ENCODE data around the gene CAMTA1.
A peak's percentile ranks its signal among the peaks of the same experiment; 100 is the strongest.

The CAMTA1 gene

DNA sequence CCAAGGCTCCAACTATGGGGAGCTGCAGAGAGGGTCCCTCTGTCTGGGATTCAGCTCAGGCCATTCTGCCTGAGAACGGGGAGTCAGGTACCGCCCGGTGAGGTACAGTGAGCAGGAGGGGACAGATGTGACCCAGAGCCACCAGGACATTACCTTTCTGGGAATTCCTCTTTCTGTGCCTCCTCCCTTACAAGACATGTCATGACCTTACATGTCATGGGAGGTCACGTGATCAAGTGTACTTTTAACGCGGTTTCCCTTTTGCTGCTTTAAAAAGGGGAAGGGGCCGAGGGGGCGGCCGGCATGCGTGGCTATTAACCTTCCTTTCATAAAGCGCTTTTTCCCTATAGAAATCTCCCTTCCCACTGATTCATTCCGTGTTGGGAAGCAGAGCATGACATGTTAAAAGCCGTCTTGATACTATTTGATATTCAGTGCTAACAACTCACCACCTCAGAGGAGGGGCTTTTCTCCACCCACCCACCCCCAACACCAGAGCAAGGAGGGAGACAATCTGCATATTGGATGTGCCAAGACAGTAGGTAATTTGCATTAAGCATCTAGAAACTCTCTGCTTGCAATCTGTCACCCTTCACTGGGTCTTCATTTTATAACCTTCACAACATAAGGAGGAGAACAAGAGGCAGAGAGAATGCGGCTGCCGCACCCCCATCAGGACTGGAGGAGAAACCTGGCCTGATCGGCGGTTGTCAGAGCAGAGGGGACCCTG is 872.2 kb downstream of the CAMTA1 start:
- DNase-seq = no peak

DNA sequence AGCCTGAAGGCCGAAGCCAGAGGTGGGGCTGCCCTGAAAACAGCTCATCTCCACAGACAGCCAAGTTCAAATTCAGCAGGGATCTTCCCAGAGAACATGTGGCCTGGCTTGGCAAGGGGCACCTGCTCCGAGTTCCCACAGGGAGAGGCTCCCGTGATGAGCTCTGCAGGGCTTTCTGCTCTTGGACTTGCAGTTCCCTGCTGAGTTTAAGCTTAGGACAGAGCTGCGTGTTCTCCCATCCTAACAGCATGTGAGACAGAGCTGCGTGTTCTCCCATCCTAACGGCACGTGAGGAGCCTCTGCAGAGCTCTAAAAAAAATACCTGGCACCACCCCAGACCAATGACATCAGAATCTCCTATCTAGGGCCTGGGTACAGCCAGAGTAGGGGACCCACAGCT is 872.8 kb downstream of the CAMTA1 start:
- no peak for DNase-seq

DNA sequence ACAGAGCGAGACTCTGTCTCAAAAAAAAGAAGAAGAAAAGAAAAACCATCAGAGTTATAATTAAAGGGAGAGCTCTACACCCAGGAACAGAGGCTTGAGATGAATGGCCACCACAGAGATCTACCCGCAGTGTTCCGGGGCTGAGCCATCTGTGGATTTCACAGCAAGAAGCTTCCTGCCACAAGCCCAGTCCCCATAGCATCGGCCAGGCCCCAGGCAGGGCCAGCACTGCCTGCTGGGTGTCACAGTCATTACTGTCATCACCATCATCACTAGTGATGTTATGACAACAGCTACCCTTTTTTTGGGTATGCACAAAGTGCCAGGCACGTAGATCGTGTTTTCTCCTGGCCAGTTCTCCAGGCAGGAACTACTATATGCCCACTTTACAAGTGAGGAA is 874.3 kb downstream of the CAMTA1 start:
- DNase-seq = no peak

DNA sequence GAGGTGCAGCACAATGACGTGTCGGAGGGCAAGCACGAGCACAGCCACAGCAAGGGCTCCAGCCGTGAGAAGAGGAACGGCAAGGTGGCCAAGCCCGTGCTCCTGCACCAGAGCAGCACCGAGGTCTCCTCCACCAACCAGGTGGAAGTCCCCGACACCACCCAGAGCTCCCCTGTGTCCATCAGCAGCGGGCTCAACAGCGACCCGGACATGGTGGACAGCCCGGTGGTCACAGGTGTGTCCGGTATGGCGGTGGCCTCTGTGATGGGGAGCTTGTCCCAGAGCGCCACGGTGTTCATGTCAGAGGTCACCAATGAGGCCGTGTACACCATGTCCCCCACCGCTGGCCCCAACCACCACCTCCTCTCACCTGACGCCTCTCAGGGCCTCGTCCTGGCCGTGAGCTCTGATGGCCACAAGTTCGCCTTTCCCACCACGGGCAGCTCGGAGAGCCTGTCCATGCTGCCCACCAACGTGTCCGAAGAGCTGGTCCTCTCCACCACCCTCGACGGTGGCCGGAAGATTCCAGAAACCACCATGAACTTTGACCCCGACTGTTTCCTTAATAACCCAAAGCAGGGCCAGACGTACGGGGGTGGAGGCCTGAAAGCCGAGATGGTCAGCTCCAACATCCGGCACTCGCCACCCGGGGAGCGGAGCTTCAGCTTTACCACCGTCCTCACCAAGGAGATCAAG is 878.3 kb downstream of the CAMTA1 start:
- no peak for DNase-seq

- no peak for DNase-seq
Measured at GRCh38 chr1:7664147-7664892, 879.1 kb downstream of the CAMTA1 start.

- DNase-seq = no peak
Measured at GRCh38 chr1:7664893-7665250, 879.6 kb downstream of the CAMTA1 start.

GRCh38 chr1:7666249-7666648 is 881.0 kb downstream of the CAMTA1 start:
- no peak for DNase-seq

- DNase-seq = no peak
Measured at GRCh38 chr1:7667159-7667558, 881.9 kb downstream of the CAMTA1 start.

DNA sequence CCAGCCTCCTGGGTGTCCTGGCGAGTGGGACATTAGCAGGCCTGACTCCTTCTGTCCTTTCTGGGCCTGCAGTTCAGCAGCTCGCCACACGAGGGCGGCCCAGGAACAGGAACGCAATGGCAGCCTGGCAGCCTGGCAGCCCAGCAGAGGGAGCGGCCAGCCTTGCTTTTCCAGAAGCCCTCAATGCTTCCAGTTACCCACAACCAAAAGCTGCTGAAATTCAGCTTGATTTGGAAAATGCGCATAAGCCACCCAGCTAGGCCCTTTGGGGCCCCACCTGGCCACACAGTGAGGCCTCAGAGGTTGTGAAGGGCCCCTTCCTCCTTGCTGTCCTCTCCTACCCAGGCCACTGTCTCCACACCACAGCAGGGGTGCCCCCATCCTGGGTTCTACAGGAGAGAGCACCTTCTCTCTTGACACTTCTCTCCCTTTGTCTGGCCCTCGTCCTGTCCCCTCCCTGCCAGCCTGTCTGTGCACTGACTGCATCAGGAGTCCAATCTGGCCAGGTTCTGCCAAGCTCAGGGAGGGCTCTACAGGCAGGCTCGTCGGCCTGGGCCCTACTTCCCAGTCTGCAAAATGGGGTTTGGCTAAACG is 882.5 kb downstream of the CAMTA1 start:
- DNase-seq = peak; percentile 74

- peak; percentile 43 for DNase-seq
Measured at GRCh38 chr1:7669559-7670311, 884.5 kb downstream of the CAMTA1 start.

GRCh38 chr1:7670334-7671145 is 885.3 kb downstream of the CAMTA1 start:
- no peak for DNase-seq

DNA sequence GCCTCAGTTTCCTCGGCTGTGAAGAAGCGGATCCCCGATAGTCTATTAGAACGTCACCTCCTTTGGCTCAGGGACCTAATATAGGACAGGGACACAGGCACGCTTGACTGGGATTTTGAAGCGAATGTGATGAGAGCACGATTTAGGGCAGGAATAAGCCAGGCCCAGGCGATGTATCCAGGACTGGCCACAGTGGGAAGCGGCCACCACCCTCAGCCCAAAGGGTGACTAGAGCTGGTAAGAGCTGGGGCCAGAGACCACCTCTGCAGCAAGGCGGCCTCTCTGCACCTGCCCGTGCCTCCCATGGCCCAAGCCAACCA is 885.9 kb downstream of the CAMTA1 start:
- no peak for DNase-seq

DNA sequence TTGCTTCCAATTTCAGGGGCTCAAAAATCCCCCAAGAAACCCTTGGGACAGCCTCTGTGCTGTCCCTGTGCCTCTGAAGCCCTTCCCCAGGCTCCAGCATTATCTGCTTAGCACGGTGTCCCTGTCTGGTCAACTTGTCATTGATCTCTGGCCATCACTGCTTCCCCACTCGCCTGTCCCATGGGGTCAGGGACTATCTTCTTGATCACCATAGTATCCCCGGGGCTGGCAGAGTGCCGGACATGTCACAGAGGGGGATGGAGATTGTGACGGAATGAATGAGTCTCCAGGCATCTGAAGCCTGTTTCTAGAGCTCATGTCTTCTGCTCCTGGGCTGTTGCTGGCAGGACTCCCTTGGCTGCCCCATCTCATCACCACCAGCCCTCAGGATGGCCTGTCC is 886.4 kb downstream of the CAMTA1 start:
- DNase-seq = no peak

DNA sequence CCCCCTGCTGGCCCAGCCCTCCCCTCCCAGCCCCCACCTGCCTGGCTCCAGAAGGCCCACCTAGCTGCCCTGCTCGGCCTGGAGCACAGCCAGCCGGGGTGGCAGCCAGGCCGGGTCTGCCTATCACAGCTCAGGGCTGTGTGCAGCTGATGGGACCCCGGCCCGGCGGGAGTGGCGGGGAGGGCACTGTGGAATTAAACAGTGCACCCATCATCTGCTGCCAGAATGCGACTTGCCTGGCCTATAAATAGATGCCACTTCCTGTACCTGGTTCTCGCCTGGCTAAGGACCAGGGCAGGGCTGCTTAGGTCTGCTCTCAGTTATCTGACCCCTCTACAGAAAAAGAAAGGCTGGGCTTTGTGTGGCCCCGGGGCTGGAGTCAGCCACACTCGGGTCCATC is 887.6 kb downstream of the CAMTA1 start:
- DNase-seq = no peak

- no peak for DNase-seq
Measured at GRCh38 chr1:7674972-7675371, 889.7 kb downstream of the CAMTA1 start.

DNA sequence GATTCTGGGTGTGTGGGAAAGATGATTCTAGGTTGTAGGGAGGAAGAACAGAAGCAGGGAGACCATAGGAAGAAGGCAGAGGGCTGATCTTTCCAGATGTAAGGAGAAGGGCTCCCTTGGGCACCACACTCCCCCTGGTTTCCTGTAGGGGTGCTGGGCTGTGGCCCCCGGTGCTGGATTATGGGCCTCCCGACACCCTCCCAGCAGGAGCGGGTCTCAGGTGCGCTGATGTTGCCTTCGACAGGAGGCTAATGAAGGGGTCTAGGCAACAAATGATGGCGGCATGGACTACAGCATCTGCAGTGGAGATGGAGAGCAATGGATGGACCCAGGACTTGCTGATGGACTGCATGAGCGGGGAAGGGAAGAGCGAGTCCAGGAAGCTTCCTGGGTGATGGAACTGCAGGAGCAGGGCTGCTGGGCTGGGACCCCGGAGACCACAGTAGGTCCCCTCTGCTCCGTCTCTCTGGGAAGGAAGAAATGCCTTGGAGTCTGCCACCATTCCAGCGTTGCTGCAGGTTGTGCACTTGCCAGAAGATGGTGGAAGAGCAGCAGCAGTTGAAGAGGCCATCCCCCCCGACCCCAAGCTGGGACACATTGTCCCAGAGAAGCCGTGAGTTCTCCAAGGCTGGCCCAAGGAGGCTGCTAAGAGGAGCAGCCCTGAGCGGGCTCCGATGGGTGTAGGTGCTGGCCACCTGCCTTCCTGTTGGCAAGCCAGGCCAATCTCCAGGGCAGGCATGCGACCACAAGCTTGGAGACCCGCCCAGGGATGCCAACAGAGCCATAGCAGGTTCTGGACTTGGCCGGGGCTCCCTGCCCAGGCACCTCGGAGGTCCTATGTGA is 890.4 kb downstream of the CAMTA1 start:
- no peak for DNase-seq

DNA sequence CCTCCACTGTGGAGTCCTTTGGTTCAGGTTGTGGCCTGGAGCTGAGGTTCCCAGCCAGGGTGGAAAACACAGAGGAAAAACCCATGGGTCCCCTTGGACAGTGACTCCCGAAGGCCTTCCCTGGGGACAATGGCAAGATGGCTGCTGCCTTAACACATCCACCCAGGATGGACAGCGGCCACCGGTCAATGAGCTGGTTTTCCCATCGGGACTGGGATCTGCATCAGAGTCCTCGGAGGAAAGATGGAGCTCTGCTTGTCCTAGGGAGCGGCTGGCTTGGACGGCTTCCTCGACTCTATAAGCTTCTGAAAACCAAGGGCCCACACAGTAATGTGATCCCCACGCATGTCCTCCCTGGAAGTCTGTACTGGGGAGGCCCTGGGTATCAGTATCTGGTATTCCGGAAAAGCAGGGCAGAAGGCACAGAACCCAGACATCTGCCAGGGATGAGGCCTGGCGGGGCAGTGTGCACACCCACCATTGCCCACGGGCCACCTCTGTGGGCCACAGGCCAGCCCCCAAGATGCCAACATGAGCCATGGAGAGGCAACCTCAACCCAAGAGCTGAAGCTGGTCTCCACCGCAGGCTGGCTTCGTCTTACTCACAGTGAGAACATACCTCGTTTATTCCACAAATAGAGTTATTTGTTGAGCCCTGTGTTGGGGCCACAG is 891.2 kb downstream of the CAMTA1 start:
- DNase-seq = no peak

GRCh38 chr1:7677111-7677510 is 891.9 kb downstream of the CAMTA1 start:
- DNase-seq = no peak

DNA sequence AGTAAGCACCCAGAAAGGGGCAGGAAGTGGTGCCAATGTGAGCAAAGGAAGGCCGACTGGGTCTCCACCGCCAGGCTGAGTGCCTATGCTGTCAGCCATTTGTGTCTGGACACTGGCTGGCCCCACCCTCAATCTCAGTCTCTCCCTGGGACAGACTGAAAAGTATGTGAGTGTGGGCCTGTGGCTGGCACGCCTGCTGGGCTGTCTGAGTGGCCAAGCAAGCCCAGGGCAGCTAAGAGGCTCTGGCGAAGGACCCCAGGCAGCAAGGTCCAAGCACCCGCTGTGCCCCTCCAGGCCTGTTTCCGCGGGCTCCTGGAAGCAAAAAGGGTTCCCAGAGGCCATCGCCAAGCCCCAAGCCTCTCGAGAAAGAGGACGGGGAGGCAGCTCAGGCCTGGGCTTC is 892.6 kb downstream of the CAMTA1 start:
- DNase-seq = no peak

DNA sequence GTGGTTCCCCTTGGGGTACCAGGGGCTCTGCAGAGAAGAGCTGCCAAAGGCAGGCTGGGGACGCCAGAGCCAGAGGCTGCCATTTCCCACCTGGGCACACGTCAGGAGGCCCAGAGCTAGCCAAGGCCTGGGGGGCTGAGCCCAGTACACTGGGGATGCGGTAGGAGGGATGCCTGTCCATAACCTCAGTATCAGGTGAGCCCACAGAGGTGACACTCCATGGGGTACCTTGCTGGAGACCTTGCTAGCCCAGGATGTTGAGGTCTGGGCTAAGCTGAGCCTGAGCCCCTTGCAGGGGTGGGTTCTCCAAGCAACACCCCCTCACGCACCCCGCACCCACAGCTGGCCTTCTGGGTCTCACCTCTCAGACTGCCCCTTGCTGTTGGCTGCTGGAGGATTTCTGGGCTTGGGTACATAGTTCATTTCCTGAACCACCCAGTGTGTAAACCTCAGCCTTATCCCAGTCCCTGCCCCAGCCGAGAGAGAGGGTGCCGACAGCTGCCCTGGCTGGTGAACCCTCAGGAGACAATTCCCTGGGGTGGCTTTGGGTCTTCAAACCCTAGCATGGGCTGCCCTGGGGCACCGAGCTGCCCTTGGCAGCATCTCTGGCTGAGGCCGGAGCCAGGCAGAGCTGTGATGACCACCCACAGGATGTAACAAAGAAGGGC is 893.4 kb downstream of the CAMTA1 start:
- no peak for DNase-seq
